Activated CD4-positive, alpha-beta T cell treated with anti-CD3 and anti-CD28 coated beads for 24 hours (primary cell): ENCODE measurements around the gene CDK19.

Source experiments
- DNase-seq, 2 donors: peaks; one replicate each; pipeline ENCODE4 v3.0.0-alpha.2; 2020; ENCODE audit warnings: low read depth in 2 of 2

Gene CDK19

GRCh38 chr6:110660066-110660655, 155.1 kb downstream of the CDK19 start:
- DNase-seq: no peak

- no peak for DNase-seq
These were observed 156.5 kb downstream of the CDK19 start for GRCh38 chr6:110658631-110659211.

GRCh38 chr6:110656492-110656891, 158.8 kb downstream of the CDK19 start:
- no peak for DNase-seq

GRCh38 chr6:110655821-110656220, 159.4 kb downstream of the CDK19 start:
- no peak for DNase-seq

- DNase-seq: no peak
These were observed 161.0 kb downstream of the CDK19 start for GRCh38 chr6:110654096-110654820.

- DNase-seq: no peak
These were observed 161.9 kb downstream of the CDK19 start for GRCh38 chr6:110653381-110653780.

GRCh38 chr6:110652520-110652919, 162.7 kb downstream of the CDK19 start:
- DNase-seq: no peak

- no peak for DNase-seq
These were observed 164.5 kb downstream of the CDK19 start for GRCh38 chr6:110650755-110651154.

GRCh38 chr6:110649704-110650103, 165.6 kb downstream of the CDK19 start:
- DNase-seq: no peak

- no peak for DNase-seq
These were observed 168.0 kb downstream of the CDK19 start for GRCh38 chr6:110646951-110647910.

GRCh38 chr6:110646419-110646698, 168.9 kb downstream of the CDK19 start:
- DNase-seq: no peak

GRCh38 chr6:110645685-110646418, 169.4 kb downstream of the CDK19 start:
- no peak for DNase-seq

- DNase-seq: no peak
These were observed 172.1 kb downstream of the CDK19 start for GRCh38 chr6:110643175-110643574.

GRCh38 chr6:110642711-110643110, 172.6 kb downstream of the CDK19 start:
- no peak for DNase-seq

GRCh38 chr6:110636781-110637180, 178.5 kb downstream of the CDK19 start:
- no peak for DNase-seq

GRCh38 chr6:110635096-110635495, 180.2 kb downstream of the CDK19 start:
- DNase-seq: no peak

GRCh38 chr6:110633731-110634213, 181.5 kb downstream of the CDK19 start:
- no peak for DNase-seq

DNA sequence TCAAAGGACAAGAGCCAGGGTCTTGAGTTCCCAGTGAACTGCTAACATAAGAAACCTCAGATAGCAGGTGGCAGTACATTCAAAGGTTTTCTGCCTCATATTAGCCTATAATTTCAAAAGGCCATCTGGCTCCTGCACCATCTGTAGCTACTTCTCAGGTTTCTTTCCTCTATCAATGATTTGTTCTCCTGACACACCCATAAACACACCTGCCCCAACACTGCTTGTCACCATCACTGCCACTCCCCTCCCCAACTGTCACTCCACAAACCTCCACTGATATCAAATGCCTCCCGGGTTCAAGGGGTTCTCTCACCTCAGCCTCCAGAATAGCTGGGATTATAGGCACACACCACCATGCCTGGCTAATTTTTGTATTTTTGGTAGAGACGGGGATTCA, 186.1 kb downstream of the CDK19 start:
- DNase-seq: no peak

GRCh38 chr6:110628330-110628729, 186.9 kb downstream of the CDK19 start:
- DNase-seq: no peak

DNA sequence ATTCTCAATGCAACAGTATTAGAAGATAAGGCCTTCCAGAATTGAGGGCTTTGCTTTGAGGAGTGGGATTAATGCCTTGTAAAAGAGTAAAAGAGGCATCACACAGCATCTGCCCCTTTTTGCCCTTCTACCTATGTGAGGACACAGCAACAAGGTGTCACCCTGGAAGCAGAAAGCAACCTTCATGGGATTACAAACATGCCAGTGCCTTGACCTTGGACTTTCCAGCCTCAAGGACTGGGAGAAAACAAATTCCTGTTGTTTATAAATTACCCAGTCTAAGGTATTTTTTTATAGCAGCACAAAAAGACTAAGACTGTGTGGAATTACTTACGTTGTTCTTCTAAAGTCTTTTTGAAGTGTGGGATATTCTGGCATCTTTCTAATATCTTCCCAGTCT, 188.8 kb downstream of the CDK19 start:
- no peak for DNase-seq

DNA sequence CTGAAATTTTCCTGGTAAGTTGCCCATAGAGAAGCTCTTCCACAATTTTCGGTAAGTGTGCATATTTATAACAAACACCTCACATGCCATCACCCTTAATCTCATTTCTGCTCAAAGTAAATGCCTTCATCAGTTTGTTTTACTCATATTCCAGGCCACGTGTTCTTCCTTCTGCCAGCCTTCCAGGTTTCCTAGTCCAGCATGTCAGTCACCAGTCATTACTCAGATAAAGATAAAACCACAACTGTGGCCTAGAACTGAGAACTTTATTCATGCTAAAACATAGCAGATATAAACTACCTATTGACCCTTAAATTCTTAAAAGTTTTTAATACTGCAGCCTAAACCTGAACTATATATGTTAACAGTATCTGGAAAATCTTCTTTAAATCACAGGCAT, 189.4 kb downstream of the CDK19 start:
- no peak for DNase-seq
